ENCODE results near the gene DVL2.

DNA sequence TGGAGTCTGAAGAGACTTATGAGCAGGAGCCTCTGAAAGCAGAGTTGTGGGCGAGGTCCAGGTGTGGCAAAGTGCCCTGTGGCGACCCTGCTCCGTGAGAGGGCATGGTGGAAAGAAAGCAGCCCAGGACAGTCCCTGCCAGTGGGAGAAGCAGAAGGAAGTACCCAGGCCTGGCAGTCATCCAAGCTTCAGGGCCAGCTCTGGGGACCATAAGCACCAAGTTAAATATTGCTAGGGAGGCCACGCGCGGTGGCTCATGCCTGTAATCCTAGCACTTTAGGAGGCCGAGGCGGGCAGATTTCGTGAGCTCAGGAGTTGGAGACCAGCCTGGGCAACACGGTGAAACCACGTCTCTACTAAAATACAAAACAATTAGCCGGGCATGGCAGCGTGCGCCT, 50.2 kb downstream of the DVL2 start:
- TF ChIP-seq, protein P1, sequence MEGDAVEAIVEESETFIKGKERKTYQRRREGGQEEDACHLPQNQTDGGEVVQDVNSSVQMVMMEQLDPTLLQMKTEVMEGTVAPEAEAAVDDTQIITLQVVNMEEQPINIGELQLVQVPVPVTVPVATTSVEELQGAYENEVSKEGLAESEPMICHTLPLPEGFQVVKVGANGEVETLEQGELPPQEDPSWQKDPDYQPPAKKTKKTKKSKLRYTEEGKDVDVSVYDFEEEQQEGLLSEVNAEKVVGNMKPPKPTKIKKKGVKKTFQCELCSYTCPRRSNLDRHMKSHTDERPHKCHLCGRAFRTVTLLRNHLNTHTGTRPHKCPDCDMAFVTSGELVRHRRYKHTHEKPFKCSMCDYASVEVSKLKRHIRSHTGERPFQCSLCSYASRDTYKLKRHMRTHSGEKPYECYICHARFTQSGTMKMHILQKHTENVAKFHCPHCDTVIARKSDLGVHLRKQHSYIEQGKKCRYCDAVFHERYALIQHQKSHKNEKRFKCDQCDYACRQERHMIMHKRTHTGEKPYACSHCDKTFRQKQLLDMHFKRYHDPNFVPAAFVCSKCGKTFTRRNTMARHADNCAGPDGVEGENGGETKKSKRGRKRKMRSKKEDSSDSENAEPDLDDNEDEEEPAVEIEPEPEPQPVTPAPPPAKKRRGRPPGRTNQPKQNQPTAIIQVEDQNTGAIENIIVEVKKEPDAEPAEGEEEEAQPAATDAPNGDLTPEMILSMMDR (IDR thresholded peaks at IDR 0.05): no peak
- TF ChIP-seq POLR2A (IDR thresholded peaks at IDR 0.05): no peak

Measured in heart left ventricle (tissue), 13 donors.